ENCODE results near the gene CPED1. TPM values are rescaled to one million over a fixed set of nuclear protein-coding genes. Genes with fewer than 3 reads are reported as not detected.
"Not testable (repeated sequence)": the region's sequence is repeated elsewhere in the genome, so short reads cannot be mapped to it uniquely, and the experiment has no call there.

CPED1 gene
- total RNA-seq, 2 experiments from 2014 or later, result not detected

GRCh38 chr7:121180436-121181063, 192.0 kb downstream of the CPED1 start:
- ChIA-PET CTCF (no interaction called here), POLR2A (interaction anchor here (0.7 kb wide), 1 partner anchor 641 kb away, joined by 3 read pairs; no protein-coding TSS in a partner anchor)
- Mint-ChIP-seq H3K4me1 (ENCODE audit: low read depth) (peaks cover 4% of the 10 kb centered on the region), H3K27me3 (peaks cover 10% of the 10 kb centered on the region), H3K36me3 (ENCODE audit: low read depth) (no peaks in the 10 kb centered on the region), H3K27ac (no peak overlapping the region), H3K9me3 (no peaks in the 10 kb centered on the region), H3K4me3 (no peak overlapping the region)
- ATAC-seq, result no peak
- intact Hi-C loops (cut with micrococcal nuclease), result no loop called here
- no peak for TF ChIP-seq CTCF (IDR thresholded peaks at IDR 0.05)
- no peak for DNase-seq

DNA sequence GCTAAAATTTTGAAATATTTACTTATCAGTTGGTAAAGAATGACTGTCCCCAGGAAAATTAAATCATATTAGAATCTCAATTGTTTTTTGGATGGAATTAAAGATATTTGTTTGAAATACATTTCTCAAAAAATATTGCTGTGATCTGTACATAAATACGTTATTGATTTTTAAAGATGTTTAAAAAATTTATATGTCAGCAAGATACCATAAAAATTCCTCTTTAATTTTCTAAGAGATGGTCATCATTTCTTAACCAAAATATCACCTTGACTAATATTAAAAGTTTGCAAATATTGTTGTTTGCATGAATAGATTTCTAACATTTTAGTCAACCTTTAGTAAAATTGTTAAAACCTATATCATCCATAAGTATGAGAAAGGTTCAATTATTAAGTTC, 192.8 kb downstream of the CPED1 start:
- ATAC-seq (no peak), DNase-seq (no peak)
- intact Hi-C loops (cut with micrococcal nuclease), result no loop called here
- Mint-ChIP-seq H3K9me3 (no peaks in the 10 kb centered on the region), H3K4me3 (no peak overlapping the region), H3K4me1 (ENCODE audit: low read depth) (peaks cover 4% of the 10 kb centered on the region), H3K27ac (no peak overlapping the region), H3K27me3 (peaks cover 10% of the 10 kb centered on the region), H3K36me3 (ENCODE audit: low read depth) (no peaks in the 10 kb centered on the region)
- POLR2A ChIA-PET, result no interaction called here
- TF ChIP-seq CTCF (IDR thresholded peaks at IDR 0.05), result no peak
- CTCF ChIA-PET, result no interaction called here

DNA sequence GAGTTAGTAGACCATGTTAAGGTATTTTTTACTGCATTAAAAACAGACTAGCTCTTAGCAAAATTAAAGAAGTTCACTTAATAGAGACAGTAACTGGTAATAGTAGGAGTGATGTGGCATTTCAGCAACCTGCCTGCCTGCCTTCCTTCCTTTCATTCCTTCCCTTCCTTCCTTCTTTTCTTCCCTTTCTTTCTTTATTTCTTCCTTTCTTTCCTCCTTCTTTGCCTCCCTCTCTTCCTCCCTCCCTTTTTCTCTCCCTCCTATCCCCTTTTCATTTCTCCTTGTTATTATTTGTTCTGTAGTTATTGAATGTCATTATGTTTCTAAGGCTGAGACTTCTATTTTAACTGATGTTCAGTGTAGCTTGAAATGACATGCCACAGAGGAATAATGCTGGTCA, 193.8 kb downstream of the CPED1 start:
- no peak for TF ChIP-seq CTCF (IDR thresholded peaks at IDR 0.05)
- intact Hi-C loops (cut with micrococcal nuclease), result no loop called here
- ATAC-seq, result no peak

DNA sequence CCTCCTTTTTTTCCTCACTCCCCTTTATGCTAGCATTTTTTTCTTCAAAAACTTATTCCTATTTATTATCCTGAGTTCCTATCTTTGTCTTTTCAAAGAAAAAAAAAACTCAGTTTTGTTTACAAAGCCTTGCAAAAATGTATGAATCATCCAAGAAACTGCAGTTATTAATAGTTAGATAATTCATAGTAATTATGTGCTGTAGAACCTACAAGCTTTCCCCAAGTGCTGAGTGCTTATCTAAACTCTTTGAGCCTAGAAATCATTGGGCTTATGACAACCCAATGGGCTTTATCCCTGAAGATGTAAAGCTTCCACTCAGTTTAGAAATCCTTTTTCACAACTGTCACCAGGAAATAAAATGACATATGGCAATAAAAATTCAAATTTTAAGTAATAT, 194.4 kb downstream of the CPED1 start:
- no peak overlapping the region for H3K27ac Mint-ChIP-seq
- intact Hi-C loops (cut with micrococcal nuclease), result no loop called here
- ChIA-PET CTCF (interaction anchor here (0.6 kb wide), 1 partner anchor 791 kb away, joined by 4 read pairs; no protein-coding TSS in a partner anchor), POLR2A (no interaction called here)
- no peak for TF ChIP-seq CTCF (IDR thresholded peaks at IDR 0.05)
- no peaks in the 10 kb centered on the region for H3K36me3 Mint-ChIP-seq (ENCODE audit: low read depth)
- ATAC-seq (no peak), DNase-seq (no peak)
- H3K9me3 Mint-ChIP-seq, result no peaks in the 10 kb centered on the region
- H3K27me3 Mint-ChIP-seq, result peaks cover 8% of the 10 kb centered on the region
- no peak overlapping the region for H3K4me3 Mint-ChIP-seq
- H3K4me1 Mint-ChIP-seq (ENCODE audit: low read depth), result peaks cover 4% of the 10 kb centered on the region

More for the DNA sequence above, 193.8 kb downstream of the CPED1 start:
- CTCF ChIA-PET, result no interaction called here
- no peak overlapping the region for H3K4me3 Mint-ChIP-seq
- no peaks in the 10 kb centered on the region for H3K36me3 Mint-ChIP-seq (ENCODE audit: low read depth)
- H3K9me3 Mint-ChIP-seq, result no peaks in the 10 kb centered on the region
- no peak for DNase-seq
- peaks cover 4% of the 10 kb centered on the region for H3K4me1 Mint-ChIP-seq (ENCODE audit: low read depth)
- POLR2A ChIA-PET, result no interaction called here
- H3K27me3 Mint-ChIP-seq, result peaks cover 8% of the 10 kb centered on the region
- no peak overlapping the region for H3K27ac Mint-ChIP-seq

GRCh38 chr7:121183883-121184282, 195.4 kb downstream of the CPED1 start:
- POLR2A ChIA-PET; intact Hi-C loops (cut with micrococcal nuclease); H3K36me3 Mint-ChIP-seq (ENCODE audit: low read depth); H3K4me1 Mint-ChIP-seq (ENCODE audit: low read depth); H3K9me3 Mint-ChIP-seq; DNase-seq; H3K27ac Mint-ChIP-seq; ATAC-seq; H3K4me3 Mint-ChIP-seq: not testable (repeated sequence)
- CTCF ChIA-PET, result interaction anchor here (0.6 kb wide), 1 partner anchor 12 kb away, joined by 3 read pairs; no protein-coding TSS in a partner anchor
- H3K27me3 Mint-ChIP-seq, result peaks cover 11% of the 10 kb centered on the region

All from activated CD8-positive, alpha-beta T cell treated with anti-CD3 and anti-CD28 coated beads for 36 hours (primary cell).